Colonic mucosa (tissue), 4 donors: Measurements from ENCODE around the gene ITGA11. TPM values are rescaled to one million over a fixed set of nuclear protein-coding genes. Genes with fewer than 3 reads are reported as not detected.

Experiments used
- DNase-seq: peaks from one replicate; pipeline ENCODE4 v3.0.0-alpha.2; 2020
- H3K27ac ChIP-seq: fragments of 200-600 bp; one replicate; pipeline ENCODE4 v1.8.0; 2021
- H3K27me3 ChIP-seq: fragments of 200-600 bp; one replicate; pipeline ENCODE4 v1.8.0; 2021
- H3K36me3 ChIP-seq: fragments of 200-600 bp; one replicate; pipeline ENCODE4 v1.8.0; 2021
- H3K4me1 ChIP-seq: fragments of 200-600 bp; one replicate; pipeline ENCODE4 v1.8.0; 2021; ENCODE audit warnings: mild to moderate bottlenecking
- H3K4me3 ChIP-seq: fragments of 200-600 bp; one replicate; pipeline ENCODE4 v1.8.0; 2021
- H3K9ac ChIP-seq, 2 donors: one replicate each; pipeline ENCODE4 v1.7.0; 2013; ENCODE audit warnings: control low read depth in 2 of 2, low read depth in 2 of 2, low read length in 2 of 2
- H3K9me3 ChIP-seq: fragments of 200-600 bp; one replicate; pipeline ENCODE4 v1.8.0; 2021
- intact Hi-C: fragments of 100-400 bp; cut with DNase I; formaldehyde crosslinking; loops from one replicate; pipeline ENCODE4 v1.14.1; 2022
- total RNA-seq, 2 donors: library from RNA; stranded (reverse); fragmentation: NEBNext Ultra II Directional in 1 of 2; extraction: Animal tissue kit (Norgen Biotek cat#: 25700) in 1 of 2; gene quantifications; one replicate each; pipeline ENCODE4 v1.2.1, GENCODE V29; 2021
- TF ChIP-seq, protein P1 (sequence below): fragments of 200-600 bp; IDR thresholded peaks from one replicate; pipeline ENCODE4 v1.8.0; 2022; ENCODE audit warnings: antibody characterized with exemption, mild to moderate bottlenecking
- donor health status: healthy.
- donor health status: DM: no; HTN: no; CAD: no.
- donor health status: DM: no; HTN: no; CAD: no.

ITGA11 gene
- total RNA-seq, 2 donors from 2014 or later: 2.4 to 4.1 TPM

DNA sequence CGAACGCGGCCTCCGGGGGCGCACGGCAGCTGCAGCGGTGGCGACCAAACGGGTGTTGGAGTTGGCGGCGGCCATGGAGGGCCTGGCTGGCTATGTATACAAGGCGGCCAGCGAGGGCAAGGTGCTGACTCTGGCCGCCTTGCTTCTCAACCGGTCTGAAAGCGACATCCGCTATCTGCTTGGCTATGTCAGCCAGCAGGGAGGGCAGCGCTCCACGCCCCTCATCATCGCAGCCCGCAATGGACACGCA is 153.7 kb downstream of the ITGA11 start:
- Histone ChIP-seq H3K4me3 (peak overlapping the region; percentile 68), H3K36me3 (no peaks in the 10 kb centered on the region), H3K9me3 (no peaks in the 10 kb centered on the region), H3K27me3 (no peaks in the 10 kb centered on the region), H3K4me1 (peaks cover 10% of the 10 kb centered on the region), H3K9ac (peak overlapping the region; percentile 97 to 99), H3K27ac (peak overlapping the region; percentile 94)
- TF ChIP-seq, protein P1, sequence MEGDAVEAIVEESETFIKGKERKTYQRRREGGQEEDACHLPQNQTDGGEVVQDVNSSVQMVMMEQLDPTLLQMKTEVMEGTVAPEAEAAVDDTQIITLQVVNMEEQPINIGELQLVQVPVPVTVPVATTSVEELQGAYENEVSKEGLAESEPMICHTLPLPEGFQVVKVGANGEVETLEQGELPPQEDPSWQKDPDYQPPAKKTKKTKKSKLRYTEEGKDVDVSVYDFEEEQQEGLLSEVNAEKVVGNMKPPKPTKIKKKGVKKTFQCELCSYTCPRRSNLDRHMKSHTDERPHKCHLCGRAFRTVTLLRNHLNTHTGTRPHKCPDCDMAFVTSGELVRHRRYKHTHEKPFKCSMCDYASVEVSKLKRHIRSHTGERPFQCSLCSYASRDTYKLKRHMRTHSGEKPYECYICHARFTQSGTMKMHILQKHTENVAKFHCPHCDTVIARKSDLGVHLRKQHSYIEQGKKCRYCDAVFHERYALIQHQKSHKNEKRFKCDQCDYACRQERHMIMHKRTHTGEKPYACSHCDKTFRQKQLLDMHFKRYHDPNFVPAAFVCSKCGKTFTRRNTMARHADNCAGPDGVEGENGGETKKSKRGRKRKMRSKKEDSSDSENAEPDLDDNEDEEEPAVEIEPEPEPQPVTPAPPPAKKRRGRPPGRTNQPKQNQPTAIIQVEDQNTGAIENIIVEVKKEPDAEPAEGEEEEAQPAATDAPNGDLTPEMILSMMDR: peak; percentile 21
- no peak for DNase-seq
- intact Hi-C loops: no loop called here

- H3K4me3 ChIP-seq: peak within 1 kb of the TSS; percentile 68
- no peaks in the 10 kb centered on the region for H3K36me3 ChIP-seq
- DNase-seq: peak; percentile 89
- H3K27me3 ChIP-seq: no peaks in the 10 kb centered on the region
- H3K27ac ChIP-seq: peak within 1 kb of the TSS; percentile 94
- H3K9ac ChIP-seq: peak within 1 kb of the TSS; percentile 97 to 99
- peaks cover 10% of the 10 kb centered on the region for H3K4me1 ChIP-seq
- TF ChIP-seq, protein P1: no peak
- intact Hi-C loops: no loop called here
- H3K9me3 ChIP-seq: no peaks in the 10 kb centered on the region
Measured at GRCh38 chr15:68277603-68278344, 154.2 kb downstream of the ITGA11 start, which contains the start of gene FEM1B. FEM1B (plus strand) TSS chr15:68277745; CDS start chr15:68278418, 673 bp downstream.

- intact Hi-C loops: no loop called here
- Histone ChIP-seq H3K9ac (peak overlapping the region; percentile 97 to 99), H3K9me3 (no peaks in the 10 kb centered on the region), H3K36me3 (no peaks in the 10 kb centered on the region), H3K4me3 (peak overlapping the region; percentile 68), H3K4me1 (peaks cover 10% of the 10 kb centered on the region), H3K27ac (peak overlapping the region; percentile 94), H3K27me3 (no peaks in the 10 kb centered on the region)
- peak; percentile 48 for DNase-seq
- TF ChIP-seq, protein P1: no peak
Measured at GRCh38 chr15:68277131-68277602, 154.8 kb downstream of the ITGA11 start.

DNA sequence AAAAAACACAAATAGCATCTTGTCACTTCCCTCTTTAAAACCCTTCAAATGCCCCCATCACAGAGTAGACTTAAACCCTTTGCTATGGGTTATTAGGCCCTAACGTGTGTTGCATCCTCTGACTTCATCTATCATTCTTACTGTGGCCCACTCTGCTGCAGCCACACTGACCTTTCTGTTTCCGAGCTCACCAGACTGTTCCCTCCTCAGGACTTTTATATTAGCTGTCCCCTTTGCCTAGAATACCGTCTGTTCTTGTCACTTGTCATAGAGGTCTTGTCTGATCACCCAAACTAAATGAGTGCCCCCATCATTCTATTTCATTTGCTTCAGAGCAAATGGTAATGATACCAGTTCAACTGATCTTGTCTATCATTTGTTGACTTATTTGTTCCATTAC is 155.3 kb downstream of the ITGA11 start:
- Histone ChIP-seq H3K27ac (peak overlapping the region; percentile 94), H3K36me3 (no peaks in the 10 kb centered on the region), H3K4me1 (peaks cover 10% of the 10 kb centered on the region), H3K9ac (peak overlapping the region; percentile 97 to 99), H3K4me3 (peak overlapping the region; percentile 68), H3K27me3 (no peaks in the 10 kb centered on the region), H3K9me3 (no peaks in the 10 kb centered on the region)
- TF ChIP-seq, protein P1: no peak
- no peak for DNase-seq
- intact Hi-C loops: no loop called here

DNA sequence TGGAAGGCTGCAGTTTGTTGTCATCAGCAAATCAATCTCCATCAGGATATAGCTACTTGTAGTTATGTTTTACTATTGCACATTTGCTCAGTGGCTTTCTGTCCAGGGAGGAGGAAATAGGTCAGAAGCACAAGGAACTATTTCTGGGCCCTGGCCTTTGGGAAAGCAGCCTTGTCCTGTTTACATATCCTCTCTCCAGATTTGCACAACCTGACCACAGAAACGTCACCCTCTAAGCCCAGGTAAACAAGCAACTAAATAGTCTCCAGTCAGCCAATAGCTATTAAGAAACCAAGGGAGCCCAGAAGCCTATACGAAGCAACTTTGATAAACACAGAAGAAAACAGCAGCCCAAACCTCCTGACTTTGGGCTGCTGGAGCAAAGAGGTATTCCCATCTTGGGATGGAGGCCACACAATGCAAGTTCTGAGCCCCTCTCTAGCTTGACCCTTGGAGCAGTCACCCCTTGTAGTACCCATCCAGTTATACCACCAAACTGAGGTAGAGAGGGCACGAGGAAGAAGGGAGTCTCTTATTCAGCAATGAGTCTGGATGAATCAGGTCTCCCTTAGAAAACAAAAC is 156.7 kb downstream of the ITGA11 start:
- no peaks in the 10 kb centered on the region for H3K36me3 ChIP-seq
- no peak overlapping the region for H3K9ac ChIP-seq
- intact Hi-C loops: no loop called here
- H3K27me3 ChIP-seq: no peaks in the 10 kb centered on the region
- DNase-seq: no peak
- no peak overlapping the region for H3K27ac ChIP-seq
- no peak overlapping the region for H3K4me3 ChIP-seq
- TF ChIP-seq, protein P1: no peak
- H3K4me1 ChIP-seq: peaks cover 5% of the 10 kb centered on the region
- H3K9me3 ChIP-seq: no peaks in the 10 kb centered on the region
